Adrenal gland (tissue), 5 donors: Measurements from ENCODE around the gene NRSN1.

ENCODE experiments used
- POLR2A ChIP-seq, 2 donors: fragments of 450-650 bp; IDR thresholded peaks; one replicate each; pipeline ENCODE4 v1.6.1; 2017; ENCODE audit warnings: antibody characterized with exemption in 2 of 2, mild to moderate bottlenecking in 2 of 2, moderate library complexity in 1 of 2
- TF ChIP-seq, protein P1 (sequence below), 6 experiments: fragments of 450-650 bp in 4 of 6; fragments of 200-600 bp in 2 of 6; sonication (generic) in 1 of 6; IDR thresholded peaks; 1 replicate in 5 of 6; 2 replicates in 1 of 6; pipeline versions ENCODE4 v1.5.1 to v1.8.0; 2016 to 2021; ENCODE audit warnings: antibody characterized with exemption in 6 of 6, mild to moderate bottlenecking in 2 of 6, moderate library complexity in 1 of 6
- donor health status: DM: no; HTN: no; CAD: no.

DNA sequence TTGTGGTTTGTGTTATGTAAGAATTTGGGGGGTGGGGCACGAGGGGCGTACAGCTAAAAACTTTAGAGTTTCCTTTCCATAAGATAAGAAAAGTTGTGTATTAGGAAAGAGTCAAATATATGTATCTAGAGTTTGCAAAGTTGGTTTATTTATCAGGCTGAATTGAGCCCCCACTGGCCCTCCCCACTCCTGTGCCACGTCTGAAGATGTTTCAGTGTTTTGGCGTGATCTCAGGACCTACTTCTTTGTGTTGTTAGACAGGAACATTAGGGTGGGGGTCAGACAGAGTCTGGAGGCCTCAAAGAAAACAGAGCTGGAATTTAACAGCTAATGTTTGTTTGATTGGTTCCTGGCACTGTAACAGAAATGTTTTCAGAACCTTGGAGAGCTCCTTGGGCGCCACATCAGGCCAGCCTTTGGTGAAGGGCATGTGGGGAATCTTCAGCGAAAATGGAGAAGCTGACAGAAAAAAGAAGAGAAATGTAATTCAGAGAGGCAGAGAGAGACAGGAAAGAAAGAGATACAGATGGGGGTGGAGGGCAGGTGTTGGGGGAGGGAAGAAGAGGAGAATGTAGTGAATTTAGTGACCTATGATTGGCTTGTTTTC is 674 bp downstream of the NRSN1 start:
- no peak for TF ChIP-seq POLR2A (IDR thresholded peaks at IDR 0.05)
- TF ChIP-seq, protein P1, sequence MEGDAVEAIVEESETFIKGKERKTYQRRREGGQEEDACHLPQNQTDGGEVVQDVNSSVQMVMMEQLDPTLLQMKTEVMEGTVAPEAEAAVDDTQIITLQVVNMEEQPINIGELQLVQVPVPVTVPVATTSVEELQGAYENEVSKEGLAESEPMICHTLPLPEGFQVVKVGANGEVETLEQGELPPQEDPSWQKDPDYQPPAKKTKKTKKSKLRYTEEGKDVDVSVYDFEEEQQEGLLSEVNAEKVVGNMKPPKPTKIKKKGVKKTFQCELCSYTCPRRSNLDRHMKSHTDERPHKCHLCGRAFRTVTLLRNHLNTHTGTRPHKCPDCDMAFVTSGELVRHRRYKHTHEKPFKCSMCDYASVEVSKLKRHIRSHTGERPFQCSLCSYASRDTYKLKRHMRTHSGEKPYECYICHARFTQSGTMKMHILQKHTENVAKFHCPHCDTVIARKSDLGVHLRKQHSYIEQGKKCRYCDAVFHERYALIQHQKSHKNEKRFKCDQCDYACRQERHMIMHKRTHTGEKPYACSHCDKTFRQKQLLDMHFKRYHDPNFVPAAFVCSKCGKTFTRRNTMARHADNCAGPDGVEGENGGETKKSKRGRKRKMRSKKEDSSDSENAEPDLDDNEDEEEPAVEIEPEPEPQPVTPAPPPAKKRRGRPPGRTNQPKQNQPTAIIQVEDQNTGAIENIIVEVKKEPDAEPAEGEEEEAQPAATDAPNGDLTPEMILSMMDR (IDR thresholded peaks at IDR 0.05): no peak
